ENCODE measurements around the gene KLHL13.

KLHL13 gene

GRCh38 chrX:118100091-118100490, 16.5 kb downstream of the KLHL13 start:
- no peak overlapping the region for H2AFZ ChIP-seq
- no peaks in the 10 kb centered on the region for H3K79me2 ChIP-seq
- H3K4me1 ChIP-seq = no peaks in the 10 kb centered on the region
- no peaks in the 10 kb centered on the region for H3K36me3 ChIP-seq (ENCODE audit: control insufficient read depth, insufficient read depth, low read length)
- H3K9ac ChIP-seq = no peak overlapping the region
- no peak for TF ChIP-seq CTCF (IDR thresholded peaks at IDR 0.05)
- no peak overlapping the region for H3K4me2 ChIP-seq (ENCODE audit: low read length)
- no peak overlapping the region for H3K4me3 ChIP-seq (ENCODE audit: low read depth, low read length)
- no peaks in the 10 kb centered on the region for H3K9me3 ChIP-seq (ENCODE audit: control insufficient read depth, low read length)
- no peak overlapping the region for H3K27ac ChIP-seq
- H3K27me3 ChIP-seq (ENCODE audit: control insufficient read depth, insufficient read depth, low read length) = no peaks in the 10 kb centered on the region

GRCh38 chrX:118088084-118088483, 28.5 kb downstream of the KLHL13 start:
- Histone ChIP-seq H3K27ac (no peak overlapping the region), H3K36me3 (ENCODE audit: control insufficient read depth, insufficient read depth, low read length) (no peaks in the 10 kb centered on the region), H3K4me2 (ENCODE audit: low read length) (no peak overlapping the region), H3K27me3 (ENCODE audit: control insufficient read depth, insufficient read depth, low read length) (no peaks in the 10 kb centered on the region), H3K9me3 (ENCODE audit: control insufficient read depth, low read length) (no peaks in the 10 kb centered on the region), H3K9ac (no peak overlapping the region), H3K79me2 (no peaks in the 10 kb centered on the region), H3K4me3 (ENCODE audit: low read depth, low read length) (no peak overlapping the region), H2AFZ (no peak overlapping the region), H3K4me1 (no peaks in the 10 kb centered on the region)
- no peak for TF ChIP-seq CTCF (IDR thresholded peaks at IDR 0.05)

- no peaks in the 10 kb centered on the region for H3K27me3 ChIP-seq (ENCODE audit: control insufficient read depth, insufficient read depth, low read length)
- no peak overlapping the region for H3K4me3 ChIP-seq (ENCODE audit: low read depth, low read length)
- H3K9ac ChIP-seq = no peak overlapping the region
- no peaks in the 10 kb centered on the region for H3K36me3 ChIP-seq (ENCODE audit: control insufficient read depth, insufficient read depth, low read length)
- H3K79me2 ChIP-seq = no peaks in the 10 kb centered on the region
- H2AFZ ChIP-seq = no peak overlapping the region
- TF ChIP-seq CTCF (IDR thresholded peaks at IDR 0.05) = no peak
- no peaks in the 10 kb centered on the region for H3K4me1 ChIP-seq
- H3K4me2 ChIP-seq (ENCODE audit: low read length) = no peak overlapping the region
- H3K27ac ChIP-seq = no peak overlapping the region
- H3K9me3 ChIP-seq (ENCODE audit: control insufficient read depth, low read length) = no peaks in the 10 kb centered on the region
These were observed 42.4 kb downstream of the KLHL13 start for GRCh38 chrX:118074196-118074595.

GRCh38 chrX:118066867-118067515, 49.6 kb downstream of the KLHL13 start:
- no peak overlapping the region for H3K27ac ChIP-seq
- no peak for TF ChIP-seq CTCF (IDR thresholded peaks at IDR 0.05)

More at GRCh38 chrX:118066867-118067515, 49.6 kb downstream of the KLHL13 start:
- H3K4me3 ChIP-seq (ENCODE audit: low read depth, low read length) = no peak overlapping the region
- no peaks in the 10 kb centered on the region for H3K27me3 ChIP-seq (ENCODE audit: control insufficient read depth, insufficient read depth, low read length)
- no peak overlapping the region for H3K9ac ChIP-seq
- no peaks in the 10 kb centered on the region for H3K79me2 ChIP-seq
- H3K4me2 ChIP-seq (ENCODE audit: low read length) = no peak overlapping the region
- H3K9me3 ChIP-seq (ENCODE audit: control insufficient read depth, low read length) = no peaks in the 10 kb centered on the region
- H3K36me3 ChIP-seq (ENCODE audit: control insufficient read depth, insufficient read depth, low read length) = no peaks in the 10 kb centered on the region
- H2AFZ ChIP-seq = no peak overlapping the region
- H3K4me1 ChIP-seq = no peaks in the 10 kb centered on the region
